ENCODE measurements around the gene FLYWCH2. TPM values are rescaled to one million over a fixed set of nuclear protein-coding genes. Genes with fewer than 3 reads are reported as not detected.

Gene FLYWCH2
- total RNA-seq, 1 experiment from 2014 or later = 33.7 TPM

- Histone ChIP-seq H3K79me2 (ENCODE audit: insufficient read depth, low read length) (no peaks in the 10 kb centered on the region), H3K36me3 (ENCODE audit: control insufficient read depth in 1 of 2, insufficient read depth in 2 of 2, low read length in 2 of 2) (peaks cover 0 to 2% of the 10 kb centered on the region in 2 experiments; a peak in 2 of 4 replicates), H2AFZ (ENCODE audit: low read depth, low read length, poor library complexity, severe bottlenecking) (no peak overlapping the region), H3K27ac (ENCODE audit: low read depth, low read length) (no peak overlapping the region), H3K27me3 (ENCODE audit: insufficient read depth, low read length) (no peaks in the 10 kb centered on the region), H3K4me3 (replicated peaks in 1 of 2; ENCODE audit: low read depth in 1 of 2, low read length in 2 of 2) (no peak overlapping the region), H3K9me3 (ENCODE audit: control insufficient read depth in 1 of 2, insufficient read depth in 1 of 2, low read depth in 1 of 2, low read length in 2 of 2) (no peaks in the 10 kb centered on the region), H4K20me1 (ENCODE audit: insufficient read depth) (no peaks in the 10 kb centered on the region), H3K4me2 (ENCODE audit: low read length) (no peak overlapping the region), H3K9me2 (ENCODE audit: insufficient read depth) (no peaks in the 10 kb centered on the region), H3K9ac (ENCODE audit: low read length) (no peak overlapping the region), H3K4me1 (ENCODE audit: control insufficient read depth in 1 of 2, insufficient read depth in 2 of 2, low read length in 2 of 2) (no peaks in the 10 kb centered on the region)
- POLR2A ChIA-PET = no interaction called here
- RAD21 ChIA-PET (ENCODE audit: low non-redundant PET in 1 of 2, low total read pairs in 2 of 2, uncharacterized antibody in 2 of 2, unreplicated experiment in 2 of 2) = no interaction called here
- intact Hi-C loops (cut with micrococcal nuclease) = no loop called here
- no peak for DNase-seq (ENCODE audit: low read depth, low spot score)
- no peak for TF ChIP-seq TCF7L2 (IDR thresholded peaks at IDR 0.05; ENCODE audit: borderline replicate concordance, extremely low read depth, insufficient read depth, insufficient read length)
- TF ChIP-seq POLR2A (IDR thresholded peaks at IDR 0.05; ENCODE audit: borderline replicate concordance, extremely low read depth, insufficient read depth, insufficient read length) = no peak
- TF ChIP-seq ELF1 (IDR thresholded peaks at IDR 0.05; ENCODE audit: borderline replicate concordance, low read depth) = no peak
- TF ChIP-seq RAD21 (IDR thresholded peaks at IDR 0.05; ENCODE audit: low read depth) = no peak
- no peak for TF ChIP-seq SRF (IDR thresholded peaks at IDR 0.05; ENCODE audit: low read depth)
- no peak for TF ChIP-seq SIN3A (IDR thresholded peaks at IDR 0.05; ENCODE audit: low read depth)
- TF ChIP-seq ZFX (IDR thresholded peaks at IDR 0.05) = no peak
- no peak for TF ChIP-seq SP1 (IDR thresholded peaks at IDR 0.05; ENCODE audit: low read depth)
- TF ChIP-seq ZNF274 (IDR thresholded peaks at IDR 0.05; ENCODE audit: low read depth, low read length) = no peak
- TF ChIP-seq POLR2AphosphoS5 (IDR thresholded peaks at IDR 0.05; ENCODE audit: low read depth, low read length) = no peak
- TF ChIP-seq MAX (IDR thresholded peaks at IDR 0.05) = no peak
- no peak for TF ChIP-seq REST (IDR thresholded peaks at IDR 0.05; ENCODE audit: low read depth)
- no peak for TF ChIP-seq EGR1 (IDR thresholded peaks at IDR 0.05; ENCODE audit: low read depth)
- TF ChIP-seq ATF3 (IDR thresholded peaks at IDR 0.05) = no peak
- TF ChIP-seq EZH2 (IDR thresholded peaks at IDR 0.05) = no peak
- no peak for TF ChIP-seq YY1 (IDR thresholded peaks at IDR 0.05; ENCODE audit: extremely low read depth, insufficient replicate concordance, low read depth, low read length)
- no peak for TF ChIP-seq JUND (IDR thresholded peaks at IDR 0.05)
- no peak for TF ChIP-seq CEBPB (IDR thresholded peaks at IDR 0.05; ENCODE audit: low read depth)
- TF ChIP-seq FOSL1 (IDR thresholded peaks at IDR 0.05; ENCODE audit: low read depth) = no peak
- no peak for TF ChIP-seq CTCF (IDR thresholded peaks at IDR 0.05 in 2 of 3, conservative IDR thresholded peaks at IDR 0.05 in 1 of 3; ENCODE audit: borderline replicate concordance in 1 of 3, insufficient read depth in 1 of 3, low read depth in 2 of 3, low read length in 2 of 3)
- CTCF ChIA-PET = no interaction called here
- no peak for ATAC-seq
- BruUV-seq (replicated peaks) = TSS peak; percentile 8
Measured at GRCh38 chr16:2934450-2934849, 51.4 kb downstream of the FLYWCH2 start.
